ENCODE measurements around the gene ZNF354C. TPM values are rescaled to one million over a fixed set of nuclear protein-coding genes. Genes with fewer than 3 reads are reported as not detected.

Gene ZNF354C
- total and polyA plus RNA-seq, 12 donors = 1.1 to 5.5 (median 4.1) TPM

Other genes with a start within 250 kb of the ZNF354C start
- 10 to 100 TPM in 1 of 10 donors, 1 to 10 TPM in 9; 5.5 to 10.9 (median 7.4) TPM for gene ZNF354B, start 200.4 kb upstream of the ZNF354C start, total RNA-seq
- gene ZNF354B, start 200.4 kb upstream of the ZNF354C start, polyA plus RNA-seq = 10 to 100 TPM in 1 of 2 donors, 1 to 10 TPM in 1; 3.4 to 12.1 TPM
- gene ZFP2, start 164.5 kb upstream of the ZNF354C start, total RNA-seq = 1 to 10 TPM in 7 of 10 donors, under 1 TPM in 3; 0.77 to 1.7 (median 1.1) TPM
- gene ZFP2, start 164.5 kb upstream of the ZNF354C start, polyA plus RNA-seq = 1 to 10 TPM in 1 of 2 donors, under 1 TPM in 1; 0.38 to 2.1 TPM
- gene ZNF454, start 119.2 kb upstream of the ZNF354C start, total RNA-seq = 1 to 10 TPM; 1.4 to 2.7 (median 1.7) TPM
- gene ZNF454, start 119.2 kb upstream of the ZNF354C start, polyA plus RNA-seq = 1 to 10 TPM in 1 of 2 donors, under 1 TPM in 1; 0.84 to 1.6 TPM
- gene GRM6, start 65.1 kb upstream of the ZNF354C start, total RNA-seq = not detected
- not detected for gene GRM6, start 65.1 kb upstream of the ZNF354C start, polyA plus RNA-seq
- 1 to 10 TPM; 1.8 to 4.5 (median 3.6) TPM for gene ZNF879, start 36.6 kb upstream of the ZNF354C start, total RNA-seq
- 1 to 10 TPM; 1.4 to 3.7 TPM for gene ZNF879, start 36.6 kb upstream of the ZNF354C start, polyA plus RNA-seq